SJCRH30 (cell line): Measurements from ENCODE around the gene CPNE8. TPM values are rescaled to one million over a fixed set of nuclear protein-coding genes. Genes with fewer than 3 reads are reported as not detected.
A peak's percentile ranks its signal among the peaks of the same experiment; 100 is the strongest.

Experiments
- DNase-seq, 2 experiments: peaks; one replicate each; pipeline ENCODE4 v3.0.0-alpha.2; 2015 to 2020
- H3K27ac ChIP-seq: fragments of 250-450 bp; sonication (Bioruptor Pico); 2 replicates; pipeline ENCODE4 v1.5.1; 2020; ENCODE audit warnings: mild to moderate bottlenecking, moderate library complexity
- H3K27me3 ChIP-seq: fragments of 250-450 bp; sonication (Bioruptor Pico); 2 replicates; pipeline ENCODE4 v1.5.1; 2020; ENCODE audit warnings: mild to moderate bottlenecking, moderate library complexity
- H3K36me3 ChIP-seq: fragments of 250-450 bp; sonication (Bioruptor Pico); 2 replicates; pipeline ENCODE4 v1.5.1; 2020; ENCODE audit warnings: mild to moderate bottlenecking, moderate library complexity
- H3K4me1 ChIP-seq: fragments of 250-450 bp; sonication (Bioruptor Pico); 2 replicates; pipeline ENCODE4 v1.5.1; 2020; ENCODE audit warnings: mild to moderate bottlenecking, moderate library complexity
- H3K4me3 ChIP-seq: fragments of 250-450 bp; sonication (Bioruptor Pico); 2 replicates; pipeline ENCODE4 v1.5.1; 2020; ENCODE audit warnings: mild to moderate bottlenecking, moderate library complexity
- H3K9me3 ChIP-seq: fragments of 250-450 bp; sonication (Bioruptor Pico); replicated peaks from 2 replicates; pipeline ENCODE4 v1.5.1; 2020; ENCODE audit warnings: mild to moderate bottlenecking, moderate library complexity
- total RNA-seq: library from RNA; depleted of rRNA; stranded (reverse); fragments of >200 nt; shearing (Covaris generic); gene quantifications from 2 replicates; pipeline ENCODE4 v1.2.3, GENCODE V29; 2014

The CPNE8 gene
- total RNA-seq, 1 experiment from 2014 or later = not detected

- Histone ChIP-seq H3K27ac (no peak overlapping the region), H3K27me3 (no peaks in the 10 kb centered on the region), H3K4me1 (no peaks in the 10 kb centered on the region), H3K9me3 (no peaks in the 10 kb centered on the region), H3K36me3 (no peaks in the 10 kb centered on the region), H3K4me3 (no peak overlapping the region)
- DNase-seq = no peak
These were observed 214.2 kb downstream of the CPNE8 start for GRCh38 chr12:38691164-38691563.

- Histone ChIP-seq H3K4me3 (no peak overlapping the region), H3K36me3 (no peaks in the 10 kb centered on the region), H3K27me3 (no peaks in the 10 kb centered on the region), H3K9me3 (no peaks in the 10 kb centered on the region), H3K4me1 (no peaks in the 10 kb centered on the region), H3K27ac (no peak overlapping the region)
- no peak for DNase-seq
These were observed 214.7 kb downstream of the CPNE8 start for GRCh38 chr12:38690646-38691045.

- H3K4me3 ChIP-seq = no peak overlapping the region
- H3K4me1 ChIP-seq = no peaks in the 10 kb centered on the region
- H3K27me3 ChIP-seq = no peaks in the 10 kb centered on the region
- DNase-seq = no peak
- no peaks in the 10 kb centered on the region for H3K36me3 ChIP-seq
- no peak overlapping the region for H3K27ac ChIP-seq
- H3K9me3 ChIP-seq = no peaks in the 10 kb centered on the region
These were observed 215.7 kb downstream of the CPNE8 start for GRCh38 chr12:38689704-38690103.

- no peak for DNase-seq
- Histone ChIP-seq H3K36me3 (no peaks in the 10 kb centered on the region), H3K27me3 (no peaks in the 10 kb centered on the region), H3K4me1 (no peaks in the 10 kb centered on the region), H3K27ac (no peak overlapping the region), H3K9me3 (no peaks in the 10 kb centered on the region), H3K4me3 (no peak overlapping the region)
These were observed 216.2 kb downstream of the CPNE8 start for GRCh38 chr12:38689195-38689594.

- Histone ChIP-seq H3K4me1 (no peaks in the 10 kb centered on the region), H3K4me3 (no peak overlapping the region), H3K27me3 (no peaks in the 10 kb centered on the region), H3K36me3 (no peaks in the 10 kb centered on the region), H3K9me3 (no peaks in the 10 kb centered on the region), H3K27ac (no peak overlapping the region)
- no peak for DNase-seq
These were observed 222.9 kb downstream of the CPNE8 start for GRCh38 chr12:38682521-38682920.

GRCh38 chr12:38669530-38669929, 235.9 kb downstream of the CPNE8 start:
- Histone ChIP-seq H3K27ac (no peak overlapping the region), H3K27me3 (no peaks in the 10 kb centered on the region; the same call in 1 of the 2 replicates), H3K36me3 (no peaks in the 10 kb centered on the region), H3K4me1 (no peaks in the 10 kb centered on the region), H3K4me3 (no peak overlapping the region), H3K9me3 (no peaks in the 10 kb centered on the region)
- no peak for DNase-seq

- Histone ChIP-seq H3K27ac (no peak overlapping the region), H3K27me3 (no peaks in the 10 kb centered on the region; the same call in 1 of the 2 replicates), H3K9me3 (no peaks in the 10 kb centered on the region), H3K36me3 (no peaks in the 10 kb centered on the region), H3K4me3 (no peak overlapping the region), H3K4me1 (no peaks in the 10 kb centered on the region)
- no peak for DNase-seq
These were observed 236.3 kb downstream of the CPNE8 start for GRCh38 chr12:38669081-38669480.

GRCh38 chr12:38666425-38666824, 239.0 kb downstream of the CPNE8 start:
- no peaks in the 10 kb centered on the region for H3K36me3 ChIP-seq
- H3K4me3 ChIP-seq = no peak overlapping the region
- H3K27ac ChIP-seq = no peak overlapping the region
- no peak for DNase-seq
- 0 out of 2 replicates have a peak, but pooled peaks cover 3% of the 10 kb centered on the region for H3K9me3 ChIP-seq
- H3K4me1 ChIP-seq = no peaks in the 10 kb centered on the region
- no peaks in the 10 kb centered on the region; the same call in 1 of the 2 replicates for H3K27me3 ChIP-seq

- 0 out of 2 replicates have a peak, but pooled peaks cover 3% of the 10 kb centered on the region for H3K9me3 ChIP-seq
- no peak overlapping the region for H3K27ac ChIP-seq
- peak in 1 of 2 experiments; percentile 34 for DNase-seq
- no peaks in the 10 kb centered on the region for H3K36me3 ChIP-seq
- no peak overlapping the region for H3K4me3 ChIP-seq
- no peaks in the 10 kb centered on the region; the same call in 1 of the 2 replicates for H3K27me3 ChIP-seq
- no peaks in the 10 kb centered on the region for H3K4me1 ChIP-seq
These were observed 240.6 kb downstream of the CPNE8 start for GRCh38 chr12:38664661-38665269.

- H3K9me3 ChIP-seq = 0 out of 2 replicates have a peak, but pooled peaks cover 3% of the 10 kb centered on the region
- no peak for DNase-seq
- no peaks in the 10 kb centered on the region for H3K36me3 ChIP-seq
- H3K4me1 ChIP-seq = no peaks in the 10 kb centered on the region
- H3K4me3 ChIP-seq = no peak overlapping the region
- H3K27ac ChIP-seq = no peak overlapping the region
- no peaks in the 10 kb centered on the region for H3K27me3 ChIP-seq
These were observed 242.6 kb downstream of the CPNE8 start for GRCh38 chr12:38662829-38663228.

- no peak for DNase-seq
- Histone ChIP-seq H3K4me3 (no peak overlapping the region), H3K36me3 (no peaks in the 10 kb centered on the region), H3K27me3 (0 out of 2 replicates have a peak, but pooled peaks cover 3% of the 10 kb centered on the region), H3K4me1 (no peaks in the 10 kb centered on the region; the same call in 1 of the 2 replicates), H3K9me3 (no peaks in the 10 kb centered on the region), H3K27ac (no peak overlapping the region)
These were observed 251.7 kb downstream of the CPNE8 start for GRCh38 chr12:38653650-38654049.

- Histone ChIP-seq H3K9me3 (no peaks in the 10 kb centered on the region), H3K4me3 (no peak overlapping the region), H3K27me3 (0 out of 2 replicates have a peak, but pooled peaks cover 3% of the 10 kb centered on the region), H3K4me1 (no peaks in the 10 kb centered on the region; the same call in 1 of the 2 replicates), H3K27ac (no peak overlapping the region), H3K36me3 (no peaks in the 10 kb centered on the region)
- no peak for DNase-seq
These were observed 256.6 kb downstream of the CPNE8 start for GRCh38 chr12:38648813-38649212.

- Histone ChIP-seq H3K36me3 (no peaks in the 10 kb centered on the region), H3K9me3 (no peaks in the 10 kb centered on the region), H3K4me3 (no peak overlapping the region), H3K4me1 (no peaks in the 10 kb centered on the region; the same call in 1 of the 2 replicates), H3K27me3 (no peaks in the 10 kb centered on the region), H3K27ac (no peak overlapping the region)
- no peak for DNase-seq
These were observed 259.2 kb downstream of the CPNE8 start for GRCh38 chr12:38646146-38646545.

GRCh38 chr12:38639625-38640024, 265.8 kb downstream of the CPNE8 start:
- H3K4me1 ChIP-seq = no peaks in the 10 kb centered on the region
- H3K36me3 ChIP-seq = no peaks in the 10 kb centered on the region
- H3K27ac ChIP-seq = no peak overlapping the region
- no peak for DNase-seq
- no peak overlapping the region for H3K4me3 ChIP-seq
- H3K27me3 ChIP-seq = no peaks in the 10 kb centered on the region
- no peaks in the 10 kb centered on the region for H3K9me3 ChIP-seq

GRCh38 chr12:38638401-38638800, 267.0 kb downstream of the CPNE8 start:
- no peak for DNase-seq
- Histone ChIP-seq H3K4me1 (no peaks in the 10 kb centered on the region), H3K27ac (no peak overlapping the region), H3K9me3 (no peaks in the 10 kb centered on the region), H3K4me3 (no peak overlapping the region), H3K36me3 (no peaks in the 10 kb centered on the region), H3K27me3 (no peaks in the 10 kb centered on the region)

- Histone ChIP-seq H3K27ac (no peak overlapping the region), H3K4me1 (no peaks in the 10 kb centered on the region), H3K4me3 (no peak overlapping the region), H3K9me3 (no peaks in the 10 kb centered on the region), H3K36me3 (no peaks in the 10 kb centered on the region), H3K27me3 (0 out of 2 replicates have a peak, but pooled peaks cover 3% of the 10 kb centered on the region)
- DNase-seq = no peak
These were observed 271.9 kb downstream of the CPNE8 start for GRCh38 chr12:38633511-38633910.
